Measurements from ENCODE around the gene RAD54L2.

RAD54L2 gene

GRCh38 chr3:51568036-51568435 is 29.5 kb downstream of the RAD54L2 start:
- no peak for TF ChIP-seq ZNF585B (tag by site-specific recombination; IDR thresholded peaks at IDR 0.05)
- no peak for TF ChIP-seq ZNF830 (tag by site-specific recombination; IDR thresholded peaks at IDR 0.05; ENCODE audit: low read depth)
- TF ChIP-seq ZNF645 (tag by site-specific recombination; IDR thresholded peaks at IDR 0.05) = no peak
- no peak for TF ChIP-seq ZNF704 (tag by site-specific recombination; IDR thresholded peaks at IDR 0.05)
- TF ChIP-seq ZNF114 (tag by site-specific recombination; IDR thresholded peaks at IDR 0.05) = no peak
- no peak for TF ChIP-seq ZBTB49 (tag by site-specific recombination; IDR thresholded peaks at IDR 0.05; ENCODE audit: low read depth)
- no peak for TF ChIP-seq ZSCAN16 (tag by site-specific recombination; IDR thresholded peaks at IDR 0.05)
- TF ChIP-seq GLI4 (tag by site-specific recombination; IDR thresholded peaks at IDR 0.05) = no peak
- TF ChIP-seq ZNF155 (tag by site-specific recombination; IDR thresholded peaks at IDR 0.05) = no peak
- TF ChIP-seq ZNF561 (tag by site-specific recombination; IDR thresholded peaks at IDR 0.05; ENCODE audit: borderline replicate concordance) = no peak
- TF ChIP-seq PRDM1 (tag by site-specific recombination; IDR thresholded peaks at IDR 0.05) = no peak
- TF ChIP-seq ZNF776 (tag by site-specific recombination; IDR thresholded peaks at IDR 0.05; ENCODE audit: borderline replicate concordance) = no peak
- TF ChIP-seq SETDB1 (IDR thresholded peaks at IDR 0.05; ENCODE audit: insufficient read length, low read length) = no peak
- no peaks in the 10 kb centered on the region for H3K9me3 ChIP-seq (ENCODE audit: control insufficient read depth, insufficient read depth, low read depth, low read length)
- H3K4me3 ChIP-seq (ENCODE audit: low read depth, low read length) = no peak overlapping the region
- CTCF ChIA-PET = interaction anchor here (0.6 to 0.7 kb wide), 2 partner anchors 745 to 1402 kb away, joined by 3 to 4 read pairs; no protein-coding TSS in a partner anchor
- H3K4me1 ChIP-seq (ENCODE audit: control insufficient read depth, insufficient read depth, low read length) = peaks cover 7% of the 10 kb centered on the region
- POLR2A ChIA-PET = no interaction called here
- H3K36me3 ChIP-seq (ENCODE audit: control insufficient read depth in 2 of 2, insufficient read depth in 1 of 2, low read length in 2 of 2) = peaks cover 0 to 3% of the 10 kb centered on the region in 2 experiments; a peak in 2 of 3 replicates
- H3K27ac ChIP-seq (ENCODE audit: extremely low read depth, low read depth, low read length) = no peak overlapping the region

GRCh38 chr3:51568996-51569395 is 30.5 kb downstream of the RAD54L2 start:
- Histone ChIP-seq H3K4me1 (ENCODE audit: control insufficient read depth, insufficient read depth, low read length) (peaks cover 5% of the 10 kb centered on the region), H3K4me3 (ENCODE audit: low read depth, low read length) (no peak overlapping the region), H3K27ac (ENCODE audit: extremely low read depth, low read depth, low read length) (no peak overlapping the region), H3K36me3 (ENCODE audit: control insufficient read depth in 2 of 2, insufficient read depth in 1 of 2, low read length in 2 of 2) (peaks cover 0 to 8% of the 10 kb centered on the region in 2 experiments; a peak in 2 of 3 replicates), H3K9me3 (ENCODE audit: control insufficient read depth, insufficient read depth, low read depth, low read length) (no peaks in the 10 kb centered on the region)
- ChIA-PET POLR2A (no interaction called here), CTCF (interaction anchor here (0.6 kb wide), 1 partner anchor 555 kb away, joined by 3 read pairs; no protein-coding TSS in a partner anchor)
- TF ChIP-seq ZNF621 (tag by site-specific recombination; IDR thresholded peaks at IDR 0.05) (no peak), ZNF664 (tag by site-specific recombination; IDR thresholded peaks at IDR 0.05) (no peak), EGR2 (tag by site-specific recombination; IDR thresholded peaks at IDR 0.05; ENCODE audit: low read depth) (no peak), ZBTB17 (tag by site-specific recombination; IDR thresholded peaks at IDR 0.05) (no peak), ZNF292 (tag by site-specific recombination; IDR thresholded peaks at IDR 0.05; ENCODE audit: borderline replicate concordance, low read depth) (no peak), ATF2 (tag by site-specific recombination; IDR thresholded peaks at IDR 0.05; ENCODE audit: low read depth) (no peak), ZNF513 (tag by site-specific recombination; IDR thresholded peaks at IDR 0.05) (no peak), ZNF626 (tag by site-specific recombination; IDR thresholded peaks at IDR 0.05) (no peak), ZNF2 (tag by site-specific recombination; IDR thresholded peaks at IDR 0.05) (no peak), ZNF707 (tag by site-specific recombination; IDR thresholded peaks at IDR 0.05) (no peak)
- TF ChIP-seq, protein P1, sequence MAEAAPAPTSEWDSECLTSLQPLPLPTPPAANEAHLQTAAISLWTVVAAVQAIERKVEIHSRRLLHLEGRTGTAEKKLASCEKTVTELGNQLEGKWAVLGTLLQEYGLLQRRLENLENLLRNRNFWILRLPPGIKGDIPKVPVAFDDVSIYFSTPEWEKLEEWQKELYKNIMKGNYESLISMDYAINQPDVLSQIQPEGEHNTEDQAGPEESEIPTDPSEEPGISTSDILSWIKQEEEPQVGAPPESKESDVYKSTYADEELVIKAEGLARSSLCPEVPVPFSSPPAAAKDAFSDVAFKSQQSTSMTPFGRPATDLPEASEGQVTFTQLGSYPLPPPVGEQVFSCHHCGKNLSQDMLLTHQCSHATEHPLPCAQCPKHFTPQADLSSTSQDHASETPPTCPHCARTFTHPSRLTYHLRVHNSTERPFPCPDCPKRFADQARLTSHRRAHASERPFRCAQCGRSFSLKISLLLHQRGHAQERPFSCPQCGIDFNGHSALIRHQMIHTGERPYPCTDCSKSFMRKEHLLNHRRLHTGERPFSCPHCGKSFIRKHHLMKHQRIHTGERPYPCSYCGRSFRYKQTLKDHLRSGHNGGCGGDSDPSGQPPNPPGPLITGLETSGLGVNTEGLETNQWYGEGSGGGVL (tag by site-specific recombination; IDR thresholded peaks at IDR 0.05) = no peak
- TF ChIP-seq, protein P2, sequence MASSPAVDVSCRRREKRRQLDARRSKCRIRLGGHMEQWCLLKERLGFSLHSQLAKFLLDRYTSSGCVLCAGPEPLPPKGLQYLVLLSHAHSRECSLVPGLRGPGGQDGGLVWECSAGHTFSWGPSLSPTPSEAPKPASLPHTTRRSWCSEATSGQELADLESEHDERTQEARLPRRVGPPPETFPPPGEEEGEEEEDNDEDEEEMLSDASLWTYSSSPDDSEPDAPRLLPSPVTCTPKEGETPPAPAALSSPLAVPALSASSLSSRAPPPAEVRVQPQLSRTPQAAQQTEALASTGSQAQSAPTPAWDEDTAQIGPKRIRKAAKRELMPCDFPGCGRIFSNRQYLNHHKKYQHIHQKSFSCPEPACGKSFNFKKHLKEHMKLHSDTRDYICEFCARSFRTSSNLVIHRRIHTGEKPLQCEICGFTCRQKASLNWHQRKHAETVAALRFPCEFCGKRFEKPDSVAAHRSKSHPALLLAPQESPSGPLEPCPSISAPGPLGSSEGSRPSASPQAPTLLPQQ (tag by site-specific recombination; IDR thresholded peaks at IDR 0.05) = no peak

Data from HEK293 (cell line).